ENCODE results near the gene HPCAL1. TPM values are rescaled to one million over a fixed set of nuclear protein-coding genes. Genes with fewer than 3 reads are reported as not detected.

HPCAL1 gene
- total RNA-seq, 2 donors from 2014 or later, result 41.0 to 66.3 TPM

DNA sequence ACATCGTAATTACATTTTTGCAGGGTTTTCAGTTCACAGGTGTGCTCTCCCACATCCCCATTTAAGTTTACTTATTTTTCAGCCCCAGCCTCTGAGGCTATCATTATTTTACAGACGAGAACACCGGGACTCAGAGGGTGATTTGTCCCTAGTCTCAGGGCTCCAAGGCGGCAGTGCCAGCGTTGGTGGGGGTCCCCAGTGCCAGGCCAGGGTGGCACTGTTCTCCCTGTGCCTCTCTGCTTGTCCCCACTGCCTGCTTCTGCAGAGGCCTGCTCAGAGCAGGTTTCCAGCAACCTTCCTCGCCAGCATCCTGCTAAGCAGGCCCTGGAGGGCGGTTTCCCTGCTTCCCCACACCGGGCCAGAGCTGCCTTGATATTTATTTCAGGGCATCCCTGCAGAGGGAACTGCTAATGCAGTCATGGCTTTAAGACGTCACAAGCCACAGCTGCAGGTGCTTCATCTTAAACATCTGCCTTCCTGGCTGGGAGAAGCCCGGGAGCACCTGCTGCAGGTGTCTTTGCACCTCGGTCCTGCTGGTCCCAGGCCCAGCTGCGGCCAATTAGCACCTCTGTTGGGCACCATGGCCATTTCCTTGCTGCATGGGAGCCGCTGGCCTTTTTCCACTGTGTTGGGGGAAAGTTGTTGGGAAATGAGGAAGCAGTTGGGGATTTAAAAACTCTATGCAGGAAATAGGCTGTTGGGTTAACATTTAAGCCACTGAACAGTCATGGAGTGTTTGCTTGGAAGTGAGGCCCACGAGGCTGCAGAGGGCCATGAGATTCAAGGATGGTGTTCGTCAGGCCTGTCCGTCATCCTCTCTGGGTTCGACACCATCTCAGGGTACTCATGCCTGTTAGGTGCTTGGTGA is 22.8 kb downstream of the HPCAL1 start:
- H3K9me3 ChIP-seq, result no peaks in the 10 kb centered on the region
- WGBS, 2 donors, result 68 to 71% methylated on average over 15 to 17 of the region's 17 CpGs
- ATAC-seq, result peak; percentile 70
- no peaks in the 10 kb centered on the region for H3K27me3 ChIP-seq
- H3K4me1 ChIP-seq, result peaks cover 59% of the 10 kb centered on the region
- peak in 3 of 4 donors; percentile 34 to 46 (median 45) for DNase-seq
- H3K36me3 ChIP-seq (replicated peaks in 1 of 2; ENCODE audit: insufficient read depth in 1 of 2, low read depth in 2 of 2), result no peaks in the 10 kb centered on the region
- no peak overlapping the region for H3K4me3 ChIP-seq
- H3K27ac ChIP-seq, result peak overlapping the region in 3 of 4 donors; percentile 58 to 73 (median 61)
- TF ChIP-seq POLR2A (IDR thresholded peaks at IDR 0.05), result no peak
- TF ChIP-seq, protein P1, sequence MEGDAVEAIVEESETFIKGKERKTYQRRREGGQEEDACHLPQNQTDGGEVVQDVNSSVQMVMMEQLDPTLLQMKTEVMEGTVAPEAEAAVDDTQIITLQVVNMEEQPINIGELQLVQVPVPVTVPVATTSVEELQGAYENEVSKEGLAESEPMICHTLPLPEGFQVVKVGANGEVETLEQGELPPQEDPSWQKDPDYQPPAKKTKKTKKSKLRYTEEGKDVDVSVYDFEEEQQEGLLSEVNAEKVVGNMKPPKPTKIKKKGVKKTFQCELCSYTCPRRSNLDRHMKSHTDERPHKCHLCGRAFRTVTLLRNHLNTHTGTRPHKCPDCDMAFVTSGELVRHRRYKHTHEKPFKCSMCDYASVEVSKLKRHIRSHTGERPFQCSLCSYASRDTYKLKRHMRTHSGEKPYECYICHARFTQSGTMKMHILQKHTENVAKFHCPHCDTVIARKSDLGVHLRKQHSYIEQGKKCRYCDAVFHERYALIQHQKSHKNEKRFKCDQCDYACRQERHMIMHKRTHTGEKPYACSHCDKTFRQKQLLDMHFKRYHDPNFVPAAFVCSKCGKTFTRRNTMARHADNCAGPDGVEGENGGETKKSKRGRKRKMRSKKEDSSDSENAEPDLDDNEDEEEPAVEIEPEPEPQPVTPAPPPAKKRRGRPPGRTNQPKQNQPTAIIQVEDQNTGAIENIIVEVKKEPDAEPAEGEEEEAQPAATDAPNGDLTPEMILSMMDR (IDR thresholded peaks at IDR 0.05), result no peak
- intact Hi-C loops (cut with DNase I), result no loop called here

DNA sequence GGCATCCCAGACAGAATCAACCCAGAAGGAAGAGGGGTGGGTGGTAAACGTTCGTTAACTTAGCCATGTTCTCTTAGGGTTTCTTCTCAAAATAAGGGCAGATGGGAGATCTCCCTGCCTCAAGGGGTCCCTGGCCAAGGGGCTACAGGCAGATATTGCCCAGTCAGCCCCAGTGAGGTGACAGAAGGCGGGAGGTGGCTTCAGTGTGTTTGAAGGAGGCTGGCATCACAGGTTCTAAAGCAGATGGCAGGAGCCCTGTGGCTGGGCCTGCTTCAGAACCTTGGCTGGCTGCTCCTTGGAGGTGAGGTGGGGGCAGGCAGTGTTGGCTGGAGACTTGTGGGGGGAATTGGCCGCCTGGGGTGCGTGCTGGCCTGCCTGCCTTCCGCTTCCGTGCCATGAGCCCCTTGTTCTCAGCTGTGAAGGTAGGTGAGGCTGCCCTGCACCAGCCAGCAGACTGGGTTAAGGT is 23.5 kb downstream of the HPCAL1 start:
- Histone ChIP-seq H3K27me3 (no peaks in the 10 kb centered on the region), H3K27ac (peak overlapping the region in 3 of 4 donors; percentile 58 to 73 (median 61)), H3K4me3 (no peak overlapping the region), H3K4me1 (peaks cover 65% of the 10 kb centered on the region), H3K36me3 (replicated peaks in 1 of 2; ENCODE audit: insufficient read depth in 1 of 2, low read depth in 2 of 2) (no peaks in the 10 kb centered on the region), H3K9me3 (no peaks in the 10 kb centered on the region)
- 73 to 87% methylated on average over 2 to 7 of the region's 7 CpGs for WGBS, 2 donors
- TF ChIP-seq, protein P1 (IDR thresholded peaks at IDR 0.05), result no peak
- TF ChIP-seq POLR2A (IDR thresholded peaks at IDR 0.05), result no peak
- intact Hi-C loops (cut with DNase I), result no loop called here
- no peak for DNase-seq
- ATAC-seq, result no peak

DNA sequence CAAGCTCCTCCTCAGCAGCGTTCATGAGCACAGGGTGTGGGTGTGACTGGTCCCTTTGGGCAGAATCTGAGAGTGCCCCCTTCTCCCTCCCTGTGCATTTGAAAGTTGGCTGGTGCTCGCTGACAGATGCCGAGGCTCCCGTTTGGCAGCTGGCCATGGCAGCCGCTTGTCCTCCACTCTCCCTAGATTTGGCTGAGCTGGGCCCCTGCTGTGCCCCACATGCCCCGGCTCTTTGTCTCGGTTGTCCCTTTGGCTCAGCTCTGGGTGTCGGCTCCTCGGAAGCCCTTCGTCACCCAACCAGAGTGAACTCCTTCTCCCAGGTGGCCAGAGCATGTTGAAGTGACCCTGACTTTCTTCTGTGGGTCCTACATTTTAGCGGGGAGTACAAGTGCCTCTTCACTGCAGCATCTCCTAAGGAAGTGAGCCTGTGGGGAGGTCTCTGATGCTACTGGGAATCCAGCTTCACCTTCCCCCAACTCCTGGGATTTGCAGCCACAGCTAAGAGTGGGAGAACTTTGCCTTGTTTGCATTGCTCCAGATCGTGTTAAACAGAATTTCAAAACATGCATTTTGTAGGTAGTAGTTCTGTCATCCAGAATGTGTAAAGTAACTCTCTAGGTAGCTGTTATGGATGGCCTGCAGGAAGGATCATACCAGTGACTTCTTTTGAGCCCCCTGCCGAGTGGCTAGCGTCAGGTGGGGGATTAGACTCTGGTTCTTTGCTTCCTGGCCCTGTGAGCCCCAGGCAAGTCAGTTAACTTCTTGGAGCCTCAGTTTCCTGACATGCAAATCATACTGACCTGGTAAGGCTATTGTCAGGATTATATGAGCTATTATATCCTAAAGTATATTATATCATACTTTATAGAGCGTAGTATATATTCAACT is 24.2 kb downstream of the HPCAL1 start:
- Histone ChIP-seq H3K4me3 (no peak overlapping the region), H3K27ac (peak overlapping the region in 3 of 4 donors; percentile 58 to 73 (median 61)), H3K4me1 (peaks cover 73% of the 10 kb centered on the region), H3K36me3 (replicated peaks in 1 of 2; ENCODE audit: insufficient read depth in 1 of 2, low read depth in 2 of 2) (no peaks in the 10 kb centered on the region), H3K9me3 (no peaks in the 10 kb centered on the region), H3K27me3 (no peaks in the 10 kb centered on the region)
- WGBS, 2 donors, result 41 to 53% methylated on average over 15 of the region's 15 CpGs
- peak; percentile 15 for ATAC-seq
- intact Hi-C loops (cut with DNase I), result no loop called here
- DNase-seq, result peak in 2 of 4 donors; percentile 29 to 51
- TF ChIP-seq, protein P1 (IDR thresholded peaks at IDR 0.05), result no peak
- no peak for TF ChIP-seq POLR2A (IDR thresholded peaks at IDR 0.05)

DNA sequence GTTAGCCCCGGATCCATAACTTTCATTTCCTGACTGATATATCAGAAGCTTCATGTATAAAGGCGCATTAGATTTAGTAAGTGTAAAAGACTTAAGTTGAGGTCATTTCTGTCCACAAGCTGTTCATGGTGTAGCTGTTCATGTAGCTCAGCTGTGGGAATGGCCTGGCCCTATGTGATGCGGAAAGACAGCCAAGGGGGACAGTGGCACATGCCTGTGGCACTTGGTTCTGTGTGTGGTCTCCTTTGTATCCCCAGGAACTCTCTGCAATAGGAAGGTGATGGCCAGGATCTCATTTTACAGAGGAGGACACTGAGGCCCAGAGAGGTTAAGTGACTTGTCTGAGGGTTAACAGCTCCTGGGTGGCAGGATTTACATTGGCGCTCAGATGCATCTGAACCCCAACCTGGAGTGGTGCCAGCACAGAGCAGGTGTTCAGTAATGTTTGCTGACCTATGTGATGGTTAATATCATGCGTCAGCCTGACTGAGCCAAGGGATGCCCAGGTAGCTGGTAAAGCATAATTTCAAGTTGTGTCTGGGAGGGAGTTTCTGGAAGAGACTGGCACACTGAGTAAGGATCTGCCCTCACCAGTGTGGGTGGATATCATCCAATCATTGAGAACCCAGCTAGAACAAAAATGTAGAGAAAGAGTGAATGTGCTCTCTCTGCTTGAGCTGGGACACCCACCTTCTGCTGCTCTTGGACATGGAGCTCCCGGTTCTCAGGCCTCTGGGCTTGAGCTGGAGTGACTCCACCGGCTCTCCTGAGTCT is 25.4 kb downstream of the HPCAL1 start:
- Histone ChIP-seq H3K36me3 (replicated peaks in 1 of 2; ENCODE audit: insufficient read depth in 1 of 2, low read depth in 2 of 2) (no peaks in the 10 kb centered on the region), H3K4me3 (no peak overlapping the region), H3K27me3 (no peaks in the 10 kb centered on the region), H3K4me1 (peaks cover 81% of the 10 kb centered on the region), H3K27ac (peak overlapping the region in 1 of 4 donors; percentile 9), H3K9me3 (no peaks in the 10 kb centered on the region)
- DNase-seq (peak in 1 of 4 donors; percentile 55), ATAC-seq (no peak)
- intact Hi-C loops (cut with DNase I), result no loop called here
- TF ChIP-seq, protein P1 (IDR thresholded peaks at IDR 0.05), result no peak
- TF ChIP-seq POLR2A (IDR thresholded peaks at IDR 0.05), result no peak
- WGBS, 2 donors, result 70 to 74% methylated on average over 7 of the region's 7 CpGs

All from body of pancreas (tissue), 4 donors.